ENCODE results near the gene NAA80. TPM values are rescaled to one million over a fixed set of nuclear protein-coding genes. Genes with fewer than 3 reads are reported as not detected.
"Not testable (repeated sequence)": the region's sequence is repeated elsewhere in the genome, so short reads cannot be mapped to it uniquely, and the experiment has no call there.

The NAA80 gene
- total RNA-seq, 1 donor: 8.4 TPM

DNA sequence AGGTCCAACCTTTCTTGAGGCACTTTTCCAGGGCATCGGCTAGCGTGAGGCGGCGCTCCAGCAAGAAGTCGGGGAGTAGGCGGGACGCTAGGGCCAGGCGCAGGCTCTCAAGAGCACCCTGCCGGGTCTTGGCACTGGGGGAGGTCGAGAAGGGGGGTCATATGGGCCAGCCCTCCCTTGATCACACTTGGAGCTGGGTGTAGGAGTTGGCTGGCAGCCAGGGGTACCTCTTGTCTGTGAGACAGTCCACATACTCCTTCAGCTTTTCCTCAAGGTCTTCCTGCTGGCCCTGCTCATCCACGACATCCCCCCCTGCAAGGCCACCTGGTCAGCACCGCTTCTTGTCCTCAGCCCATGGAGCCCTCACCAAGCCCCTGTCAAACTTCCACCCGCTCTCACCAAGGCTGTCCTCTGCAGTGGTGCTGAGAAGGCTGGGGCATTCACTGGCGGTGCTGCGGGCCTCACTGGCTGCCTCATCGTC, 9.0 kb downstream of the NAA80 start:
- no peak for DNase-seq (ENCODE audit: low read depth)
- TF ChIP-seq, protein P1, sequence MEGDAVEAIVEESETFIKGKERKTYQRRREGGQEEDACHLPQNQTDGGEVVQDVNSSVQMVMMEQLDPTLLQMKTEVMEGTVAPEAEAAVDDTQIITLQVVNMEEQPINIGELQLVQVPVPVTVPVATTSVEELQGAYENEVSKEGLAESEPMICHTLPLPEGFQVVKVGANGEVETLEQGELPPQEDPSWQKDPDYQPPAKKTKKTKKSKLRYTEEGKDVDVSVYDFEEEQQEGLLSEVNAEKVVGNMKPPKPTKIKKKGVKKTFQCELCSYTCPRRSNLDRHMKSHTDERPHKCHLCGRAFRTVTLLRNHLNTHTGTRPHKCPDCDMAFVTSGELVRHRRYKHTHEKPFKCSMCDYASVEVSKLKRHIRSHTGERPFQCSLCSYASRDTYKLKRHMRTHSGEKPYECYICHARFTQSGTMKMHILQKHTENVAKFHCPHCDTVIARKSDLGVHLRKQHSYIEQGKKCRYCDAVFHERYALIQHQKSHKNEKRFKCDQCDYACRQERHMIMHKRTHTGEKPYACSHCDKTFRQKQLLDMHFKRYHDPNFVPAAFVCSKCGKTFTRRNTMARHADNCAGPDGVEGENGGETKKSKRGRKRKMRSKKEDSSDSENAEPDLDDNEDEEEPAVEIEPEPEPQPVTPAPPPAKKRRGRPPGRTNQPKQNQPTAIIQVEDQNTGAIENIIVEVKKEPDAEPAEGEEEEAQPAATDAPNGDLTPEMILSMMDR (IDR thresholded peaks at IDR 0.05; ENCODE audit: insufficient read depth, low read length): no peak
- no peak overlapping the region for H3K4me3 ChIP-seq (ENCODE audit: low read depth, low read length)

DNA sequence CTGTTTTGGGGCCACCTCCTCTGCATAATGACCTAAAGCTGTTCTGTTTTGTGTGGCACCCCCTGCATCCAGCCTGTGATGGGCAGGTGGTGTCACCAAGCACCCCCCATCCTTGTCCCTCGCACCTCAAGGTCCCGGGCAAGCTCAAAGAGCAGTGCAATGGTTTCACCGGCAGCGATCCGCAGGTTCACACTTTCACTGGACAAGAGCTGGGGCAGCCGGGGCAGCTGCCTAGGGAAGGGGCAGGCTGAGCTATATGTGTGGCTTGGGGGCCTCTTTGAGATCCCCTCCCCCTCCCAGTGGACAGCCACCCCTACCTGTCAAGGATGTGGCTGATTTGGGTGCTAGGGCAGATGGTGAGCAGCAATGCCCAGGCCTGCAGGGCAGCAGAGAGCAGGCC, 10.1 kb downstream of the NAA80 start:
- no peak for DNase-seq (ENCODE audit: low read depth)
- TF ChIP-seq, protein P1 (IDR thresholded peaks at IDR 0.05; ENCODE audit: insufficient read depth, low read length): no peak
- no peak overlapping the region for H3K4me3 ChIP-seq (ENCODE audit: low read depth, low read length)

DNA sequence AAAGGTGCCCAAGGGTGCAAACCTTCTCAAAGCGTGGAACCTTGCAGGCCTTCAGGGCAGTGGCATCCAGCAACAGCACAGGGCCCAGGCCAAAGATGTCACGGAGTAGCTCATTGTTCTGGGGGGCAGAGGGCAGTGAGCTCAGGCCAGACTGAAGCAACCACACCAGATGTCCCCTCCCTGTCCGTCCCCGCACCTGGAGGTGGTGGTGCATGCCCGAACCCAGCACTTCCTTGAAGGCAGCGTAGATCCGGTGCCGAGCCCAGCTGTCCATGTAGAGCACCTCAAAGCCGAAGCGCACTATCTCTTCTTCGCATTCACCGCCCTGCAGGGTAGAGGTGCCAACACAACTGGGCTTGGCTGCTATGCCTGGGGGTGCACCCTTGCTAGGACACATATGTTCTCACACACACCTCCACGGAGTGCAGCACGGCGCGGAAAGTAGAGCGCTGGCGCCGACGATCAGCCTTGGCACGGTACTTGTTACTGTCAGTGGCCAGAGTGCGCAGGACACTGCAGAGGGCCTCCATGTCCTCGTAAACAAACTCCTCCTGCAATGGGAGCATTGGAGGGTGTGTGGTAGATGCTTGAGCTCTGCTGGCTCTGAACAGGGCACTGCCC, 10.7 kb downstream of the NAA80 start:
- H3K4me3 ChIP-seq (ENCODE audit: low read depth, low read length): no peak overlapping the region
- no peak for DNase-seq (ENCODE audit: low read depth)
- TF ChIP-seq, protein P1 (IDR thresholded peaks at IDR 0.05; ENCODE audit: insufficient read depth, low read length): no peak

DNA sequence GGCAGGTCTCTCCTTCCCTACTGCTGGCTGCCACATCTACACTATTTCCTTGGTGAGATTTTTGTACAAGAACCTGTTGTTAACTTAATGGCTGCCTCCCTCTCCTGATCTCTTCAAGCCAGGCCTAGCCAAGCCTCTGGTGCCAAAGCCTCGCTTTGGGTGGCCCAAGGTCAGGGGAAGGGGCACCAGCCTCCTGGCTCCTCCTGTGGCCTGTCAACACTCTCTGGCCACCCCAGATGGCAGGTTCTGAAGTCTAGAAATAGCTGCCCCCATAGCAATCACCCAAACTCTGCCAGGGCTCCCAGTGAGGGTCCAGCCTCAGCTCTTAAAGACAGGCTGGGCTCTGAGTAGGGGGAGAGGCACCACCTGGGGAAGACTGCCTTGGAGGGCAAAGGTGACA, 11.9 kb downstream of the NAA80 start:
- TF ChIP-seq, protein P1 (IDR thresholded peaks at IDR 0.05; ENCODE audit: insufficient read depth, low read length): no peak

DNA sequence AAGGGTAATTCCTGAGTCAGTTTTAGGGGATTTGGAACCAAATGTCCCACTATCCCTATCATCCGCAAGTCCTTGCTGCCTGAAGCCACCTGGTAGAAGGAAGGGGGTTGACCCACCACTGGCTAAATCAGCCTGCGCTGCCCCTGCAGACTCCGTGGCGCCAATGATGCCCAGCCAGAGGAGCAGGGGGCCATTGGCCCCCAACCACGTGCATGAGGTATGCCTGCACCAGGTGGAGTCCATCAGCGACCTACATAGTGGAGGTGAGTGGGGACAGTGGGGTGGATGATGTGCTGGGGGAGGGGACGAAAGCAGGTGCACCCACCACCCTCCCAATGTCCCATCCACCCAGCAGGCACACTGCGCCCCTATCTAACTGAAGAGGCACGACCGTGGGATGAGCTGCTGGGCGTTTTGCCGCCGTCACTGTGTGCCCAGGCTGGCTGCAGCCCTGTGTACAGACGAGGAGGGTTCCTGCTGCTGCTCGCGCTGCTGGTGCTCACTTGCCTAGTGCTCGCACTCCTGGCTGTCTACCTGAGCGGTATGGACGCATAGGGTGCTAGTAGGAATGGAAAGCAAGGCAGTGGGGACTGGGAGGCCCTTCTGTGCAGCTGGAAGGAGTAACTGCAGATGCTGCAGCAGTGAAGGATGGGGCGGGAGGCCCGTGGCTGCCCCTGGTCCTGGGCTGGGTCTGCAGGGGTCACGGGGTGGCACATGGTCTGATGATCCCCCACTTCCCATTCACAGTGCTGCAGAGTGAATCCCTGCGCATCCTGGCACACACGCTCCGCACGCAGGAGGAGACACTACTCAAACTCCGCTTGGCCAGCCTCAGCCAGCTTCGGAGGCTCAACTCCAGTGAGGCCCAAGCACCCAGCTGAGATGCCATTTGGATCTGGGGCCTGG, 12.6 kb downstream of the NAA80 start:
- no peak overlapping the region for H3K4me3 ChIP-seq (ENCODE audit: low read depth, low read length)
- DNase-seq (ENCODE audit: low read depth): no peak
- TF ChIP-seq, protein P1 (IDR thresholded peaks at IDR 0.05; ENCODE audit: insufficient read depth, low read length): no peak

More for the DNA sequence above, 11.9 kb downstream of the NAA80 start:
- H3K4me3 ChIP-seq (ENCODE audit: low read depth, low read length): no peak overlapping the region
- no peak for DNase-seq (ENCODE audit: low read depth)

DNA sequence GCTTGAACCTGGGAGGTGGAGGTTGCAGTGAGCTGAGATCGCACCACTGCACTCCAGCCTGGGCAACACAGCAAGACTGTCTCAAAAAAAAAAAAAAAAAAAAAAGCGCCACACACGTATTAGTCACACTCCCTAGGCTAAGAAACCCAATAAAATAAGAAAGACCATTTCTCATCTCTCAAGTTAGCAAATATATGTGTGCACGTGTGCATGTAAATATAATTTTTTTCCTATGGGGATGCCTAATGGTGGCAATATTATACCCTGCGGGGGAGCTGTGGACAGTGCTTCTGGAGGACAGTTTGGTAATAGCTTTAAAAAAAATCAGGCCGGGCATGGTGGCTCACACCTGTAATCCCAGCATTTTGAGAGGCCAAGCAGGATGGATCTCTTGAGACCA, 15.1 kb downstream of the NAA80 start:
- not testable (repeated sequence) for H3K4me3 ChIP-seq (ENCODE audit: low read depth, low read length); DNase-seq (ENCODE audit: low read depth)
